Panc1 (cell line): ENCODE measurements around the gene ELMOD1. TPM values are rescaled to one million over a fixed set of nuclear protein-coding genes. Genes with fewer than 3 reads are reported as not detected.

Experiments used
- ATAC-seq: fragments of 200-7000 bp; cut with Tn5 transposase; 2 replicates; pipeline ENCODE4 v1.9.1; 2020; ENCODE audit warnings: mild to moderate bottlenecking, moderate library complexity
- BruUV-seq: library from RNA; stranded (reverse); fragments of 400-500 nt; replicated peaks from 2 replicates; lab custom pipeline; 2021; lab: Mats Ljungman, UMichigan
- CTCF ChIA-PET: fragments of 300-600 bp; sonication (Branson Sonifier 250); formaldehyde crosslinking; loops from one replicate; lab custom pipeline; 2022; ENCODE audit warnings: antibody characterized with exemption; lab: Charles Lee
- POLR2A ChIA-PET: fragments of 300-600 bp; sonication (Branson Sonifier 250); formaldehyde crosslinking; loops from one replicate; lab custom pipeline; 2022; ENCODE audit warnings: antibody characterized with exemption; lab: Charles Lee
- DNase-seq: peaks from one replicate; pipeline ENCODE4 v3.0.0-alpha.2; 2010; ENCODE audit warnings: low read depth, low spot score
- H3K27ac ChIP-seq: 2 replicates; pipeline ENCODE4 v1.5.1; 2011; ENCODE audit warnings: mild to moderate bottlenecking, low read length, inconsistent platforms
- H3K27me3 ChIP-seq: fragments of 200-500 bp; sonication (Bioruptor generic); 2 replicates; pipeline ENCODE4 v1.6.0; 2014; ENCODE audit warnings: low read length, inconsistent platforms; ENCODE audit not compliant: control insufficient read depth, insufficient read depth
- H3K36me3 ChIP-seq: fragments of 200-500 bp; sonication (Bioruptor generic); 2 replicates; pipeline ENCODE4 v1.5.1; 2014; ENCODE audit warnings: inconsistent platforms, mild to moderate bottlenecking, low read length, moderate library complexity; ENCODE audit not compliant: control insufficient read depth, insufficient read depth
- H3K4me1 ChIP-seq: 2 replicates; pipeline ENCODE4 v1.5.1; 2011; ENCODE audit warnings: inconsistent platforms, mild to moderate bottlenecking, low read length, moderate library complexity; ENCODE audit not compliant: control insufficient read depth, insufficient read depth
- H3K4me3 ChIP-seq, 2 experiments: 2 replicates each; pipeline ENCODE4 v1.5.1; 2011 to 2012; ENCODE audit warnings: low read depth in 2 of 2, low read length in 2 of 2, mild to moderate bottlenecking in 2 of 2, inconsistent platforms in 1 of 2, moderate library complexity in 1 of 2
- H3K9me3 ChIP-seq: fragments of 200-500 bp; sonication (Bioruptor generic); 2 replicates; pipeline ENCODE4 v1.5.1; 2014; ENCODE audit warnings: low read depth, mild to moderate bottlenecking, inconsistent platforms, low read length, moderate library complexity; ENCODE audit not compliant: control insufficient read depth, insufficient read depth
- POLR2AphosphoS5 ChIP-seq: IDR thresholded peaks from 2 replicates; pipeline ENCODE4 v1.6.1; 2012; ENCODE audit warnings: mild to moderate bottlenecking, low read depth, low read length, moderate library complexity
- REST ChIP-seq, 2 experiments: IDR thresholded peaks; 2 replicates each; pipeline ENCODE4 v1.6.1; 2011 to 2012; ENCODE audit warnings: low read depth in 2 of 2, control low read depth in 1 of 2, low read length in 1 of 2, mild to moderate bottlenecking in 1 of 2, moderate library complexity in 1 of 2; ENCODE audit not compliant: insufficient read depth in 1 of 2
- SIN3A ChIP-seq: IDR thresholded peaks from 2 replicates; pipeline ENCODE4 v1.6.1; 2012; ENCODE audit warnings: low read depth, mild to moderate bottlenecking, low read length, moderate library complexity, borderline replicate concordance; ENCODE audit not compliant: insufficient read depth
- TCF7L2 ChIP-seq: IDR thresholded peaks from 2 replicates; pipeline ENCODE4 v1.6.1; 2011; ENCODE audit warnings: mild to moderate bottlenecking, low read depth, low read length, inconsistent platforms
- in situ Hi-C: cut with HindIII; loops from 2 replicates; pipeline ENCODE4 v1.10.0; 2016; ENCODE audit warnings: low sequenced_read_pairs, low pct_unique_long_range_greater_than_20kb
- intact Hi-C: fragments of 100-400 bp; cut with micrococcal nuclease; formaldehyde crosslinking; loops from one replicate; pipeline ENCODE4 v1.10.0; 2022; ENCODE audit not compliant: unreplicated experiment
- total RNA-seq: library from RNA; stranded (reverse); gene quantifications from one replicate; pipeline ENCODE4 v1.2.1, GENCODE V29; 2021; ENCODE audit not compliant: unreplicated experiment
- TF ChIP-seq, protein P1 (sequence below): fragments of 450-650 bp; IDR thresholded peaks from 2 replicates; pipeline ENCODE4 v1.5.1; 2017; ENCODE audit warnings: mild to moderate bottlenecking

The ELMOD1 gene
- total RNA-seq, 1 experiment from 2014 or later = 2.1 TPM

DNA sequence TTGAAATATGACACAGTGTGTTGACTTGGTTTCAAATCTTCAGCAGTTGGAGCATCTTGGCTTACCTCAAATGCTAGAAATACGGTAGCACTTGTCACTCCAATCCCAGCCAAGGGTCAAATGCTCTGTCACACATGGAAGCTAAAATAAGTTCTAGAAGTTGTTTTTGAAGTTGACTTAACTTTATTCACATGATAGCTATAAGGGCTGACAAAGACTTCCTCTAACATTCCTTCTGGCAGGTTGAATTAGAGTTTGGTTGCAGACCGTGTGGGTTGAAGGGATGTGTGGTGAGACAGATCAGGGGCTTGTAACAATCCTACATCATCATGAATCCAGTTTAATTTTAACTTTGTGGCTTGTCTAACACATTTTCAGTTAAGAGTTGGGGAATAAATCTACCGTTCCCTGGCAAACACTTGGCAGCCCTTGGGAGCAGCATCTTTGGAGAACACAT is 116.3 kb downstream of the ELMOD1 start:
- Histone ChIP-seq H3K36me3 (no peaks in the 10 kb centered on the region), H3K4me1 (no peaks in the 10 kb centered on the region), H3K27ac (no peak overlapping the region), H3K9me3 (no peaks in the 10 kb centered on the region), H3K27me3 (no peaks in the 10 kb centered on the region; the same call in 1 of the 2 replicates), H3K4me3 (no peak overlapping the region)
- ATAC-seq (no peak), DNase-seq (no peak)
- CTCF ChIA-PET = no interaction called here
- POLR2A ChIA-PET = no interaction called here
- intact Hi-C loops (no loop called here), in situ Hi-C loops (no loop called here)
- TF ChIP-seq, protein P1, sequence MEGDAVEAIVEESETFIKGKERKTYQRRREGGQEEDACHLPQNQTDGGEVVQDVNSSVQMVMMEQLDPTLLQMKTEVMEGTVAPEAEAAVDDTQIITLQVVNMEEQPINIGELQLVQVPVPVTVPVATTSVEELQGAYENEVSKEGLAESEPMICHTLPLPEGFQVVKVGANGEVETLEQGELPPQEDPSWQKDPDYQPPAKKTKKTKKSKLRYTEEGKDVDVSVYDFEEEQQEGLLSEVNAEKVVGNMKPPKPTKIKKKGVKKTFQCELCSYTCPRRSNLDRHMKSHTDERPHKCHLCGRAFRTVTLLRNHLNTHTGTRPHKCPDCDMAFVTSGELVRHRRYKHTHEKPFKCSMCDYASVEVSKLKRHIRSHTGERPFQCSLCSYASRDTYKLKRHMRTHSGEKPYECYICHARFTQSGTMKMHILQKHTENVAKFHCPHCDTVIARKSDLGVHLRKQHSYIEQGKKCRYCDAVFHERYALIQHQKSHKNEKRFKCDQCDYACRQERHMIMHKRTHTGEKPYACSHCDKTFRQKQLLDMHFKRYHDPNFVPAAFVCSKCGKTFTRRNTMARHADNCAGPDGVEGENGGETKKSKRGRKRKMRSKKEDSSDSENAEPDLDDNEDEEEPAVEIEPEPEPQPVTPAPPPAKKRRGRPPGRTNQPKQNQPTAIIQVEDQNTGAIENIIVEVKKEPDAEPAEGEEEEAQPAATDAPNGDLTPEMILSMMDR = no peak
- TF ChIP-seq REST (IDR thresholded peaks at IDR 0.05; ENCODE audit: insufficient read depth in 1 of 2, low read depth in 2 of 2, low read length in 1 of 2) (no peak), SIN3A (no peak), POLR2AphosphoS5 (no peak), TCF7L2 (no peak)
- BruUV-seq = no TSS peak

- intact Hi-C loops (no loop called here), in situ Hi-C loops (no loop called here)
- H3K4me1 ChIP-seq = no peaks in the 10 kb centered on the region
- ATAC-seq (no peak), DNase-seq (no peak)
- BruUV-seq = no TSS peak
- CTCF ChIA-PET = no interaction called here
- no peak overlapping the region for H3K4me3 ChIP-seq
- no peaks in the 10 kb centered on the region; the same call in 1 of the 2 replicates for H3K27me3 ChIP-seq
- H3K36me3 ChIP-seq = no peaks in the 10 kb centered on the region
- no peaks in the 10 kb centered on the region for H3K9me3 ChIP-seq
- TF ChIP-seq REST (IDR thresholded peaks at IDR 0.05; ENCODE audit: insufficient read depth in 1 of 2, low read depth in 2 of 2, low read length in 1 of 2) (no peak), POLR2AphosphoS5 (no peak), TCF7L2 (no peak), SIN3A (no peak)
- TF ChIP-seq, protein P1 = no peak
- no peak overlapping the region for H3K27ac ChIP-seq
- POLR2A ChIA-PET = no interaction called here
These were observed 116.9 kb downstream of the ELMOD1 start for GRCh38 chr11:107707807-107708206.
